IMR-90 (cell line): ENCODE measurements around the gene TPST1. TPM values are rescaled to one million over a fixed set of nuclear protein-coding genes. Genes with fewer than 3 reads are reported as not detected.

Experiments used
- ATAC-seq: fragments of 200-7000 bp; cut with Tn5 transposase; 2 replicates; pipeline ENCODE4 v1.9.1; 2020; ENCODE audit warnings: low read depth, mild to moderate bottlenecking, moderate library complexity
- BruUV-seq: library from RNA; stranded (reverse); fragments of 400-500 nt; replicated peaks from 2 replicates; lab custom pipeline; 2021; lab: Mats Ljungman, UMichigan
- CTCF ChIA-PET: fragments of 300-600 bp; formaldehyde crosslinking; extraction: SDS; loops from one replicate; lab custom pipeline; 2021; ENCODE audit warnings: antibody characterized with exemption; lab: Yijun Ruan, JAX
- POLR2A ChIA-PET: fragments of 300-600 bp; sonication (Branson Sonifier 250); formaldehyde crosslinking; loops from one replicate; lab custom pipeline; 2022; ENCODE audit warnings: antibody characterized with exemption; ENCODE audit not compliant: unreplicated experiment; lab: Charles Lee
- DNase-seq: peaks from one replicate; pipeline ENCODE4 v3.0.0; 2013
- H2AFZ ChIP-seq: replicated peaks from 2 replicates; pipeline ENCODE3; 2013; ENCODE audit warnings: low read length, mild to moderate bottlenecking; ENCODE audit not compliant: poor library complexity
- H2AK5ac ChIP-seq: 2 replicates; pipeline ENCODE4 v1.6.1; 2013; ENCODE audit warnings: low read depth, low read length, inconsistent platforms
- H2AK9ac ChIP-seq: replicated peaks from 2 replicates; pipeline ENCODE3; 2013; ENCODE audit warnings: mild to moderate bottlenecking, low read depth, low read length, moderate library complexity; ENCODE audit not compliant: poor library complexity
- H2BK120ac ChIP-seq: 2 replicates; pipeline ENCODE4 v1.6.1; 2013; ENCODE audit warnings: low read depth, low read length, inconsistent platforms
- H2BK15ac ChIP-seq: 3 replicates; pipeline ENCODE4 v1.6.1; 2013; ENCODE audit warnings: low read depth, low read length, inconsistent platforms
- H2BK20ac ChIP-seq: 2 replicates; pipeline ENCODE4 v1.6.1; 2013; ENCODE audit warnings: low read depth, mild to moderate bottlenecking, inconsistent platforms, low read length, moderate library complexity
- H2BK5ac ChIP-seq: 2 replicates; pipeline ENCODE4 v1.6.1; 2013; ENCODE audit warnings: mild to moderate bottlenecking, low read depth, low read length, inconsistent platforms; ENCODE audit not compliant: poor library complexity, severe bottlenecking
- H3K14ac ChIP-seq: replicated peaks from 2 replicates; pipeline ENCODE4 v1.6.1; 2013; ENCODE audit warnings: low read depth, low read length, inconsistent platforms
- H3K18ac ChIP-seq: 2 replicates; pipeline ENCODE4 v1.6.1; 2013; ENCODE audit warnings: low read depth, low read length, control low read depth
- H3K23ac ChIP-seq: 2 replicates; pipeline ENCODE4 v1.6.1; 2013; ENCODE audit warnings: low read depth, low read length, inconsistent platforms
- H3K27ac ChIP-seq: 2 replicates; pipeline ENCODE4 v1.5.1; 2013; ENCODE audit warnings: mild to moderate bottlenecking, control low read depth, low read length; ENCODE audit not compliant: insufficient read depth
- H3K27me3 ChIP-seq: 2 replicates; pipeline ENCODE4 v1.6.1; 2013; ENCODE audit warnings: low read length; ENCODE audit not compliant: control insufficient read depth, insufficient read depth
- H3K36me3 ChIP-seq: 2 replicates; pipeline ENCODE4 v1.6.1; 2013; ENCODE audit warnings: low read length, mixed read lengths; ENCODE audit not compliant: control insufficient read depth, insufficient read depth
- H3K4ac ChIP-seq: 2 replicates; pipeline ENCODE4 v1.6.1; 2013; ENCODE audit warnings: low read depth, low read length, inconsistent platforms
- H3K4me1 ChIP-seq: 2 replicates; pipeline ENCODE4 v1.6.1; 2013; ENCODE audit warnings: low read length, mixed read lengths; ENCODE audit not compliant: control insufficient read depth, insufficient read depth
- H3K4me2 ChIP-seq: 2 replicates; pipeline ENCODE4 v1.6.1; 2013; ENCODE audit warnings: low read depth, mild to moderate bottlenecking, control low read depth, low read length, moderate library complexity
- H3K4me3 ChIP-seq: 2 replicates; pipeline ENCODE4 v1.5.1; 2013; ENCODE audit warnings: low read depth, mild to moderate bottlenecking, control low read depth, low read length, moderate library complexity; ENCODE audit not compliant: insufficient read depth
- H3K56ac ChIP-seq: 2 replicates; pipeline ENCODE4 v1.6.1; 2013; ENCODE audit warnings: low read length, inconsistent platforms; ENCODE audit not compliant: insufficient read depth; ENCODE audit errors: extremely low read depth
- H3K79me1 ChIP-seq, 2 experiments: 2 replicates each; pipeline ENCODE4 v1.6.1; 2013; ENCODE audit warnings: low read length in 2 of 2, inconsistent platforms in 1 of 2, low read depth in 1 of 2
- H3K9ac ChIP-seq: 2 replicates; pipeline ENCODE4 v1.6.1; 2013; ENCODE audit warnings: low read depth, low read length, control low read depth
- H3K9me1 ChIP-seq: 2 replicates; pipeline ENCODE4 v1.6.1; 2013; ENCODE audit warnings: low read length, inconsistent platforms; ENCODE audit not compliant: insufficient read depth
- H3K9me3 ChIP-seq: 2 replicates; pipeline ENCODE4 v1.6.1; 2013; ENCODE audit warnings: low read length; ENCODE audit not compliant: control insufficient read depth, insufficient read depth
- H4K20me1 ChIP-seq: 2 replicates; pipeline ENCODE4 v1.6.1; 2013; ENCODE audit warnings: low read length, inconsistent platforms; ENCODE audit not compliant: insufficient read depth
- H4K5ac ChIP-seq: 2 replicates; pipeline ENCODE4 v1.6.1; 2013; ENCODE audit warnings: mild to moderate bottlenecking, low read depth, low read length, control low read depth
- H4K8ac ChIP-seq, 2 experiments: 2 replicates each; pipeline ENCODE4 v1.6.1; 2013; ENCODE audit warnings: low read depth in 2 of 2, low read length in 2 of 2, control low read depth in 1 of 2, inconsistent platforms in 1 of 2
- H4K91ac ChIP-seq: 2 replicates; pipeline ENCODE4 v1.6.1; 2013; ENCODE audit warnings: low read depth, low read length, inconsistent platforms; ENCODE audit not compliant: insufficient read depth
- CEBPB ChIP-seq: IDR thresholded peaks from 2 replicates; pipeline ENCODE4 v1.6.1; 2012; ENCODE audit warnings: low read depth, low read length, improper control_type of control experiment
- FOS ChIP-seq: fragments of 150-350 bp; IDR thresholded peaks from 2 replicates; pipeline ENCODE4 v1.6.1; 2016; ENCODE audit warnings: low read depth, low read length
- NFE2L2 ChIP-seq: fragments of 150-350 bp; IDR thresholded peaks from 2 replicates; pipeline ENCODE4 v1.6.1; 2016; ENCODE audit warnings: low read depth, mild to moderate bottlenecking, low read length
- RFX5 ChIP-seq: IDR thresholded peaks from 2 replicates; pipeline ENCODE4 v1.8.0; 2012; ENCODE audit warnings: low read depth, mild to moderate bottlenecking, low read length, moderate library complexity
- SMC3 ChIP-seq: fragments of 150-350 bp; IDR thresholded peaks from 2 replicates; pipeline ENCODE4 v1.6.1; 2016; ENCODE audit warnings: low read depth, mild to moderate bottlenecking, antibody characterized with exemption, low read length, moderate library complexity
- USF2 ChIP-seq: fragments of 150-350 bp; IDR thresholded peaks from 2 replicates; pipeline ENCODE4 v1.6.1; 2017; ENCODE audit warnings: mild to moderate bottlenecking, antibody characterized with exemption, low read length, low read depth
- WGBS, 2 experiments: methylation state at CpG; one replicate each; pipeline versions ENCODE4 v1.1.5 to v1.1.7; 2013; ENCODE audit warnings: missing lambda C conversion rate in 2 of 2; ENCODE audit not compliant: insufficient read length in 1 of 2; ENCODE audit errors: extremely low coverage in 2 of 2; 5-methylcytosine and 5-hydroxymethylcytosine counted together
- dilution Hi-C: fragments of 300-500 bp; cut with HindIII; formaldehyde crosslinking; loops from one replicate; pipeline ENCODE4 v1.14.3; 2018; ENCODE audit warnings: low sequenced_read_pairs; ENCODE audit not compliant: unreplicated experiment
- in situ Hi-C: fragments of 300-500 bp; cut with MboI; formaldehyde crosslinking; loops from 3 replicates; pipeline ENCODE4 v1.14.3; 2019; ENCODE audit warnings: low sequenced_read_pairs, inconsistent platforms, mixed read lengths
- intact Hi-C: fragments of 100-400 bp; cut with micrococcal nuclease; formaldehyde crosslinking; loops from 2 replicates; pipeline ENCODE4 v1.10.0; 2022
- polyA plus RNA-seq, 3 experiments: library from polyadenylated mRNA; depleted of rRNA; stranded (reverse); fragments of >200 nt; gene quantifications; 2 replicates each; pipeline ENCODE4 v1.2.3, GENCODE V29; 2012; ENCODE audit warnings: low replicate concordance in 1 of 3
- total RNA-seq: library from RNA; depleted of rRNA; stranded (reverse); fragments of >200 nt; gene quantifications from 2 replicates; pipeline ENCODE4 v1.2.3, GENCODE V29; 2012

TPST1 gene
- total and polyA plus RNA-seq, 2 of the 4 experiments (the other 2 are of a cell fraction), result 37.7 to 58.6 TPM

- DNase-seq (no peak), ATAC-seq (peak; percentile 48; the same call in 1 of the 2 replicates)
- no peak overlapping the region; the same call in 1 of the 2 replicates for H3K23ac ChIP-seq
- H2BK20ac ChIP-seq, result no peak overlapping the region
- peaks cover 12% of the 10 kb centered on the region for H3K9me1 ChIP-seq
- H4K20me1 ChIP-seq, result peaks cover 41% of the 10 kb centered on the region
- H3K9me3 ChIP-seq, result no peaks in the 10 kb centered on the region
- in situ Hi-C loops (no loop called here), intact Hi-C loops (no loop called here), dilution Hi-C loops (no loop called here)
- H3K79me1 ChIP-seq, result peaks cover 21 to 54% of the 10 kb centered on the region in 2 experiments
- H3K27me3 ChIP-seq, result no peaks in the 10 kb centered on the region
- H4K8ac ChIP-seq, result no peak overlapping the region
- no peak overlapping the region for H2AK5ac ChIP-seq
- peaks cover 7% of the 10 kb centered on the region for H3K4me1 ChIP-seq
- H3K36me3 ChIP-seq, result peaks cover 4% of the 10 kb centered on the region; the same call in 1 of the 2 replicates
- no peak overlapping the region for H4K91ac ChIP-seq
- H2AFZ ChIP-seq, result no peak overlapping the region
- no TSS peak for BruUV-seq
- TF ChIP-seq NFE2L2, result no peak
- no peak for TF ChIP-seq SMC3
- no peak for TF ChIP-seq USF2
- no peak for TF ChIP-seq CEBPB
- TF ChIP-seq RFX5, result no peak
- TF ChIP-seq FOS, result no peak
- no peak overlapping the region for H3K4me2 ChIP-seq
- no peak overlapping the region for H3K27ac ChIP-seq
- H3K18ac ChIP-seq, result no peak overlapping the region
- no peak overlapping the region for H2BK15ac ChIP-seq
- no peak overlapping the region for H2BK5ac ChIP-seq
- H4K5ac ChIP-seq, result no peak overlapping the region
- no peak overlapping the region for H2AK9ac ChIP-seq
- no peak overlapping the region for H3K9ac ChIP-seq
- H2BK120ac ChIP-seq, result no peak overlapping the region
- H3K14ac ChIP-seq, result 0 out of 2 replicates have a peak overlapping the region, but pooled peaks have one; percentile 37
- H3K4me3 ChIP-seq, result no peak overlapping the region
- WGBS, 2 experiments, result 84% methylated on average over 3 of the region's 3 CpGs; no CpG with 5 or more reads in 1 of the 2 experiments
- no peak overlapping the region for H3K56ac ChIP-seq
- ChIA-PET POLR2A (no interaction called here), CTCF (no interaction called here)
- H3K4ac ChIP-seq, result no peak overlapping the region
These were observed 16.3 kb downstream of the TPST1 start for GRCh38 chr7:66221442-66221841.
